Erythroblast (primary cell): ENCODE measurements around the gene VEPH1.

Experiments
- GATA1 ChIP-seq: IDR thresholded peaks from 2 replicates; pipeline ENCODE4 v1.6.1; 2011; ENCODE audit warnings: low read depth, mild to moderate bottlenecking, control low read depth, low read length, moderate library complexity
- POLR2A ChIP-seq: IDR thresholded peaks from 2 replicates; pipeline ENCODE4 v1.6.1; 2011; ENCODE audit warnings: mild to moderate bottlenecking, low read length

- TF ChIP-seq POLR2A (no peak), GATA1 (no peak)
These were observed 192.7 kb downstream of the VEPH1 start for GRCh38 chr3:157310329-157311052.
